Measurements from ENCODE around the gene PITRM1. TPM values are rescaled to one million over a fixed set of nuclear protein-coding genes. Genes with fewer than 3 reads are reported as not detected.

The PITRM1 gene
- total RNA-seq, 1 donor from 2014 or later: 65.8 TPM

- H3K4me1 Mint-ChIP-seq (ENCODE audit: low read depth, unreplicated experiment): no peaks in the 10 kb centered on the region
- H3K27ac Mint-ChIP-seq (ENCODE audit: unreplicated experiment): no peak overlapping the region
- no peak overlapping the region for H3K4me3 Mint-ChIP-seq (ENCODE audit: unreplicated experiment)
- peaks cover 3% of the 10 kb centered on the region for H3K36me3 Mint-ChIP-seq (ENCODE audit: unreplicated experiment)
- peaks cover 1% of the 10 kb centered on the region for H3K9me3 Mint-ChIP-seq (ENCODE audit: unreplicated experiment)
- H3K27me3 Mint-ChIP-seq (ENCODE audit: unreplicated experiment): no peaks in the 10 kb centered on the region
- TF ChIP-seq CTCF (IDR thresholded peaks at IDR 0.05; ENCODE audit: partially characterized antibody, unreplicated experiment): no peak
- DNase-seq: no peak
These were observed 66.7 kb downstream of the PITRM1 start for GRCh38 chr10:3105905-3106304.

- no peak overlapping the region for H3K4me3 Mint-ChIP-seq (ENCODE audit: unreplicated experiment)
- TF ChIP-seq CTCF (IDR thresholded peaks at IDR 0.05; ENCODE audit: partially characterized antibody, unreplicated experiment): no peak
- H3K9me3 Mint-ChIP-seq (ENCODE audit: unreplicated experiment): no peaks in the 10 kb centered on the region
- H3K36me3 Mint-ChIP-seq (ENCODE audit: unreplicated experiment): peaks cover 3% of the 10 kb centered on the region
- no peaks in the 10 kb centered on the region for H3K27me3 Mint-ChIP-seq (ENCODE audit: unreplicated experiment)
- DNase-seq: no peak
- H3K4me1 Mint-ChIP-seq (ENCODE audit: low read depth, unreplicated experiment): no peaks in the 10 kb centered on the region
- no peak overlapping the region for H3K27ac Mint-ChIP-seq (ENCODE audit: unreplicated experiment)
These were observed 67.4 kb downstream of the PITRM1 start for GRCh38 chr10:3105166-3105565.

GRCh38 chr10:3104251-3104918, 68.2 kb downstream of the PITRM1 start:
- Mint-ChIP-seq H3K4me1 (ENCODE audit: low read depth, unreplicated experiment) (no peaks in the 10 kb centered on the region), H3K27ac (ENCODE audit: unreplicated experiment) (no peak overlapping the region), H3K27me3 (ENCODE audit: unreplicated experiment) (no peaks in the 10 kb centered on the region), H3K4me3 (ENCODE audit: unreplicated experiment) (no peak overlapping the region), H3K36me3 (ENCODE audit: unreplicated experiment) (peaks cover 9% of the 10 kb centered on the region), H3K9me3 (ENCODE audit: unreplicated experiment) (no peaks in the 10 kb centered on the region)
- TF ChIP-seq CTCF (IDR thresholded peaks at IDR 0.05; ENCODE audit: partially characterized antibody, unreplicated experiment): no peak
- no peak for DNase-seq

GRCh38 chr10:3103646-3104045, 68.9 kb downstream of the PITRM1 start:
- H3K4me1 Mint-ChIP-seq (ENCODE audit: low read depth, unreplicated experiment): no peaks in the 10 kb centered on the region
- no peak overlapping the region for H3K27ac Mint-ChIP-seq (ENCODE audit: unreplicated experiment)
- H3K36me3 Mint-ChIP-seq (ENCODE audit: unreplicated experiment): peaks cover 9% of the 10 kb centered on the region
- H3K9me3 Mint-ChIP-seq (ENCODE audit: unreplicated experiment): no peaks in the 10 kb centered on the region
- TF ChIP-seq CTCF (IDR thresholded peaks at IDR 0.05; ENCODE audit: partially characterized antibody, unreplicated experiment): no peak
- no peak overlapping the region for H3K4me3 Mint-ChIP-seq (ENCODE audit: unreplicated experiment)
- no peak for DNase-seq
- H3K27me3 Mint-ChIP-seq (ENCODE audit: unreplicated experiment): no peaks in the 10 kb centered on the region

GRCh38 chr10:3102720-3103427, 69.7 kb downstream of the PITRM1 start:
- no peak for DNase-seq
- no peaks in the 10 kb centered on the region for H3K27me3 Mint-ChIP-seq (ENCODE audit: unreplicated experiment)
- H3K9me3 Mint-ChIP-seq (ENCODE audit: unreplicated experiment): no peaks in the 10 kb centered on the region
- H3K4me3 Mint-ChIP-seq (ENCODE audit: unreplicated experiment): no peak overlapping the region
- no peak overlapping the region for H3K27ac Mint-ChIP-seq (ENCODE audit: unreplicated experiment)
- peaks cover 9% of the 10 kb centered on the region for H3K36me3 Mint-ChIP-seq (ENCODE audit: unreplicated experiment)
- no peaks in the 10 kb centered on the region for H3K4me1 Mint-ChIP-seq (ENCODE audit: low read depth, unreplicated experiment)
- no peak for TF ChIP-seq CTCF (IDR thresholded peaks at IDR 0.05; ENCODE audit: partially characterized antibody, unreplicated experiment)

Measured in glutamatergic neuron (in vitro differentiated cells).